ENCODE results near the gene GOLIM4. TPM values are rescaled to one million over a fixed set of nuclear protein-coding genes. Genes with fewer than 3 reads are reported as not detected.

GOLIM4 gene
- total RNA-seq, 1 experiment from 2014 or later: 35.4 TPM

DNA sequence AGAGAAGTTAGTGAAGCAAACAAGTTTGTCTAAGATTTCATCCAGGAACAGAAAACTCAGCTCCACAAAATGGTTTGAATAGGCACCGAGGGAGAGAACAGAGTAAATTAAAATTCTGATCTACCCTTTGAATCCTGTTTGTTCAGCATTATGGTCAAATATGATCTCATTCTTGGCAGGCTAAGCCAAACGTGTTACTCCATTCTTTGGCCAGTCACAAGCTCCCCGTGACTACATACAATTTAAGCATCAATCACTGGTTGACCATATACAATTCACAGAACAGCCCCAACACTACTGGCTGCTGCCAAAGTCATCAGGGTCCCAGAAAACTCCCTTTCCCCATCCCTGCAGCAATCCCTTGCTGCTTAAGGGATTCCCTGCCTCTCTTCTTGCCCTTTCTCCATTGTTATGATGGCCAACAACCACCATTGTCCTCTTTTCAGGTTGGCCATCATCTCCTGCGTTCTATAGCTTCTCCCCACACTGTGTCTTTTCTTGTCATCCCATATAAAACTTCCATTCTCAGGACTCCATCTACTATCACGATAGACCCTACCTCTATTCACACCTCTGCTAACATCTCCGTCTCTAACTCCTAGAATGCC lies 46.3 kb downstream of the GOLIM4 start:
- ChIA-PET POLR2A (no interaction called here), CTCF (no interaction called here)
- Histone ChIP-seq H3K9me3 (ENCODE audit: control insufficient read depth, insufficient read depth, low read depth, low read length) (no peaks in the 10 kb centered on the region), H3K4me3 (ENCODE audit: low read depth in 2 of 2, low read length in 2 of 2) (no peak overlapping the region), H3K4me1 (ENCODE audit: control insufficient read depth, insufficient read depth, low read length) (no peaks in the 10 kb centered on the region), H3K36me3 (ENCODE audit: control insufficient read depth, insufficient read depth, low read length) (no peaks in the 10 kb centered on the region), H3K27me3 (ENCODE audit: control insufficient read depth, insufficient read depth, low read length) (no peaks in the 10 kb centered on the region), H3K27ac (ENCODE audit: low read length) (no peak overlapping the region)
- DNase-seq (ENCODE audit: low read depth, low spot score) (no peak), ATAC-seq (no peak)
- TF ChIP-seq POLR2AphosphoS5 (IDR thresholded peaks at IDR 0.05; ENCODE audit: low read depth, low read length): no peak
- TF ChIP-seq, protein P1, sequence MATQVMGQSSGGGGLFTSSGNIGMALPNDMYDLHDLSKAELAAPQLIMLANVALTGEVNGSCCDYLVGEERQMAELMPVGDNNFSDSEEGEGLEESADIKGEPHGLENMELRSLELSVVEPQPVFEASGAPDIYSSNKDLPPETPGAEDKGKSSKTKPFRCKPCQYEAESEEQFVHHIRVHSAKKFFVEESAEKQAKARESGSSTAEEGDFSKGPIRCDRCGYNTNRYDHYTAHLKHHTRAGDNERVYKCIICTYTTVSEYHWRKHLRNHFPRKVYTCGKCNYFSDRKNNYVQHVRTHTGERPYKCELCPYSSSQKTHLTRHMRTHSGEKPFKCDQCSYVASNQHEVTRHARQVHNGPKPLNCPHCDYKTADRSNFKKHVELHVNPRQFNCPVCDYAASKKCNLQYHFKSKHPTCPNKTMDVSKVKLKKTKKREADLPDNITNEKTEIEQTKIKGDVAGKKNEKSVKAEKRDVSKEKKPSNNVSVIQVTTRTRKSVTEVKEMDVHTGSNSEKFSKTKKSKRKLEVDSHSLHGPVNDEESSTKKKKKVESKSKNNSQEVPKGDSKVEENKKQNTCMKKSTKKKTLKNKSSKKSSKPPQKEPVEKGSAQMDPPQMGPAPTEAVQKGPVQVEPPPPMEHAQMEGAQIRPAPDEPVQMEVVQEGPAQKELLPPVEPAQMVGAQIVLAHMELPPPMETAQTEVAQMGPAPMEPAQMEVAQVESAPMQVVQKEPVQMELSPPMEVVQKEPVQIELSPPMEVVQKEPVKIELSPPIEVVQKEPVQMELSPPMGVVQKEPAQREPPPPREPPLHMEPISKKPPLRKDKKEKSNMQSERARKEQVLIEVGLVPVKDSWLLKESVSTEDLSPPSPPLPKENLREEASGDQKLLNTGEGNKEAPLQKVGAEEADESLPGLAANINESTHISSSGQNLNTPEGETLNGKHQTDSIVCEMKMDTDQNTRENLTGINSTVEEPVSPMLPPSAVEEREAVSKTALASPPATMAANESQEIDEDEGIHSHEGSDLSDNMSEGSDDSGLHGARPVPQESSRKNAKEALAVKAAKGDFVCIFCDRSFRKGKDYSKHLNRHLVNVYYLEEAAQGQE (IDR thresholded peaks at IDR 0.05; ENCODE audit: insufficient read depth in 1 of 2, low read depth in 2 of 2, low read length in 1 of 2): no peak
- TF ChIP-seq, protein P2, sequence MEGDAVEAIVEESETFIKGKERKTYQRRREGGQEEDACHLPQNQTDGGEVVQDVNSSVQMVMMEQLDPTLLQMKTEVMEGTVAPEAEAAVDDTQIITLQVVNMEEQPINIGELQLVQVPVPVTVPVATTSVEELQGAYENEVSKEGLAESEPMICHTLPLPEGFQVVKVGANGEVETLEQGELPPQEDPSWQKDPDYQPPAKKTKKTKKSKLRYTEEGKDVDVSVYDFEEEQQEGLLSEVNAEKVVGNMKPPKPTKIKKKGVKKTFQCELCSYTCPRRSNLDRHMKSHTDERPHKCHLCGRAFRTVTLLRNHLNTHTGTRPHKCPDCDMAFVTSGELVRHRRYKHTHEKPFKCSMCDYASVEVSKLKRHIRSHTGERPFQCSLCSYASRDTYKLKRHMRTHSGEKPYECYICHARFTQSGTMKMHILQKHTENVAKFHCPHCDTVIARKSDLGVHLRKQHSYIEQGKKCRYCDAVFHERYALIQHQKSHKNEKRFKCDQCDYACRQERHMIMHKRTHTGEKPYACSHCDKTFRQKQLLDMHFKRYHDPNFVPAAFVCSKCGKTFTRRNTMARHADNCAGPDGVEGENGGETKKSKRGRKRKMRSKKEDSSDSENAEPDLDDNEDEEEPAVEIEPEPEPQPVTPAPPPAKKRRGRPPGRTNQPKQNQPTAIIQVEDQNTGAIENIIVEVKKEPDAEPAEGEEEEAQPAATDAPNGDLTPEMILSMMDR (IDR thresholded peaks at IDR 0.05): no peak
- intact Hi-C loops (cut with micrococcal nuclease; ENCODE audit: unreplicated experiment) (loop anchor here (2.0 to 10.0 kb wide), 2 partner anchors 315 to 801 kb away; partner anchors contain the start of genes PDCD10 and SERPINI1), in situ Hi-C loops (cut with HindIII; ENCODE audit: low pct_unique_long_range_greater_than_20kb, low sequenced_read_pairs) (no loop called here)
- no TSS peak for BruUV-seq (replicated peaks)

DNA sequence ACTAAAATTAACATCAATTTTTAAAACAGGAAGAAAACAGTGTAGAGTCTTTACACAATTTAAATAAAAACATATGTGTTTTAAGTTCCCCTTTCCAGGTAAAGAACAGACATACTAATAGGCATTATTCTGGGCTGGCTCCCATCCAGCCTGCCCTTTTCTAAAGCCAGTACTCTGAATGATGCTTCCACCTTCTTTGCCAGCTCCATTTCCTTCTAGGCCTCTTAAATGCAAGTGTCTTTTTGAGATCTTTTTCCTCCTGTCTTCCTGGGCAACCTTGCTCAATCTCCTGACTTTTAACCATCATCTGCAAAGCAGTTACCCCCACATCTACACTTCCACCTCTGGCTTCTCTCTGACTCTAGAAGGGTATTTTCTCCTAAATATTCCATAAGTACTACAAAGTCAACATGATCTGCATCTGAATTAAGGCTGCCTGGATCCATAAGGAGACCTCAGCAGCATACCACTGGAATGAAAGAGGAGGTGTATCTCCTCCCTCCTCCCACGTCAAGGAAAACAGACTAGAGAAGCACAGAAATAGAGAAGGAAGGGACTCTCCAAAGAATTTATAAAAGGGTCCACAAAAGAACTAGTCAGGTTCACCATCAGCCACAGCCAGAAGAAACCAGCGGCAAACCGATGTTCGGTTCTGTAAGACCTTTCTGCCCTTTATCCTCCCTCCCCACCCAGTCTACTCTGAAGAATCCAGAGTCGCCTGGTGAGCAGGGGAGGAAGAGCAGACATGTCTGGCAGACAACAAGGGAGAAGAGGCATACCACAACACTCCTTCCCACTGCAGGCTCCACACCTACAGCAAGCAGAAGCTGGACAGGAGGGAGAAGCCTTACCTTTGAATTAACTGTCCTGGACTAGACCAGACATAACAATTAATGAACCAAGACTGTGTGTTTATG lies 47.1 kb downstream of the GOLIM4 start:
- no peak for ATAC-seq
- Histone ChIP-seq H3K27me3 (ENCODE audit: control insufficient read depth, insufficient read depth, low read length) (no peaks in the 10 kb centered on the region), H3K4me1 (ENCODE audit: control insufficient read depth, insufficient read depth, low read length) (no peaks in the 10 kb centered on the region), H3K9me3 (ENCODE audit: control insufficient read depth, insufficient read depth, low read depth, low read length) (no peaks in the 10 kb centered on the region), H3K27ac (ENCODE audit: low read length) (no peak overlapping the region), H3K36me3 (ENCODE audit: control insufficient read depth, insufficient read depth, low read length) (peaks cover 2% of the 10 kb centered on the region; the same call in 1 of the 2 replicates), H3K4me3 (ENCODE audit: low read depth in 2 of 2, low read length in 2 of 2) (no peak overlapping the region)
- intact Hi-C loops (cut with micrococcal nuclease; ENCODE audit: unreplicated experiment): loop anchor here (2.0 to 10.0 kb wide), 2 partner anchors 314 to 802 kb away; partner anchors contain the start of genes PDCD10 and SERPINI1
- TF ChIP-seq, protein P2 (IDR thresholded peaks at IDR 0.05): no peak
- TF ChIP-seq POLR2AphosphoS5 (IDR thresholded peaks at IDR 0.05; ENCODE audit: low read depth, low read length) (no peak), TCF7L2 (IDR thresholded peaks at IDR 0.05; ENCODE audit: low read depth, low read length) (no peak), SIN3A (IDR thresholded peaks at IDR 0.05; ENCODE audit: borderline replicate concordance, insufficient read depth, low read depth, low read length) (no peak)
- TF ChIP-seq, protein P1 (IDR thresholded peaks at IDR 0.05; ENCODE audit: insufficient read depth in 1 of 2, low read depth in 2 of 2, low read length in 1 of 2): no peak
- no peak for DNase-seq (ENCODE audit: low read depth, low spot score)
- ChIA-PET POLR2A (interaction anchor here (0.6 kb wide), 1 partner anchor 118 kb away, joined by 8 read pairs; no protein-coding TSS in a partner anchor), CTCF (interaction anchor here (0.7 to 1.0 kb wide), 3 partner anchors 25 to 118 kb away, joined by 9 to 13 read pairs (median 10); partner anchors contain the start of gene GOLIM4)
- in situ Hi-C loops (cut with HindIII; ENCODE audit: low pct_unique_long_range_greater_than_20kb, low sequenced_read_pairs): no loop called here
- BruUV-seq (replicated peaks): no TSS peak

Data from Panc1 (cell line).